ENCODE data around the gene LRFN2.

The LRFN2 gene

GRCh38 chr6:40587240-40588069, at the start of gene LRFN2:
Gene LRFN2 (minus strand): TSS chr6:40587364.
- peak; percentile 78 for DNase-seq (ENCODE audit: low spot score)

DNA sequence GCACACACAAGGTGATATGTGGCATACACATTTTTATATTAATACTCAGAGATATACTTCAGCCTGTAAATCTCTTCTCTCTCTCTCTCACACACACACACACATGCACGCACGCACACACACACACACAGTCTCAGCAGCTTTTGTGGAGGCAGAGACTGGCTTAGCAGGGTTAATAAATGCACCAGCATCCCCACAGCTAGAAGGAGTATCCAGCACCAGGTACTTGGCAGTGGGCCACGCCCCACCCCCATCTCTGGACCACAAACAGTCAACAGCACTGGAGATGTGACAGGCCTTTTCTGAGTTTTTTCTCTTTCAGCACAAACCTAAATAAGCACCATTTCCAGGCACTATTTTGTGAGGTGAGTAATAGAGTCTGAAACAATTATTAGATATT, 47.3 kb upstream of the LRFN2 start:
- DNase-seq (ENCODE audit: low spot score): no peak

DNA sequence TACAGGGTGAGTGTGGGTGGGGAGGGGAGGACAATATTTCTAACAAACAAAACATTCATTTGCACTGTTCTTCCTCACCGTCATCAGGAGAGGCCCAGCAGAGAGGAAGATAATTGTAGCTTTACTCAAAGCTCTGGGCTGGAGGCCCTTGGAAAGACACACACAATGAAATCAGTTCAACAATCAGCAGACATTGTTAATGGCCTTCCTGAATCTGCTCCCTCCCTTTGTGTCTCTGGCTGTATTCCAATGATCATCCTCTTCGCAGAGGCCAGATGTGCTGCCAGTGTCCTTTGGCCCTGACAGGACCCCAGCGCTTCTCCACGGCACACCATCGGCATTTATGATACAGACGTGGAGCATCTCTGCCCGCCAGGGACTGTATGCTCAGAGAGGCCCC, 44.6 kb upstream of the LRFN2 start:
- DNase-seq (ENCODE audit: low spot score): no peak

- DNase-seq (ENCODE audit: low spot score): no peak
Measured at GRCh38 chr6:40630488-40630887, 43.3 kb upstream of the LRFN2 start.

GRCh38 chr6:40630051-40630450, 42.9 kb upstream of the LRFN2 start:
- no peak for DNase-seq (ENCODE audit: low spot score)

DNA sequence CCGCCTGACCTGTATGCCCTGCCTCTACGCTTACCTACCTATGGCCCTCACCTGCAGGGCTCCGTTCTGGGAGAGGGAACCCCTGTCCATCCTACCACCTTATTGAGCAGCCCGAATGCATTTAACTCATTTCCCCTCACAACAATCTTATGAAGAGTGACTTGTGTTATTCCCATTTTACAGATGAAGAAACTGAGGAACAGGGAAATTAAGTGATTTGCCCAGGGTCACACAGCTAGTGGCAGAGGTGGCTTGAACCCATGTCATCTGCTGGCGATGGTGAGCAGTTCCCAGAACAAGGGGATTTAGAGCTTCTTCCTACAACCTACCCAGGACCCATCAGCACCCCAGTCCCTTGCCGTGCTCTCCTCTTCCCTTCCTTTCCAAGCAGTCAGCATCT, 42.3 kb upstream of the LRFN2 start:
- DNase-seq (ENCODE audit: low spot score): no peak

GRCh38 chr6:40627316-40627715, 40.2 kb upstream of the LRFN2 start:
- no peak for DNase-seq (ENCODE audit: low spot score)

DNA sequence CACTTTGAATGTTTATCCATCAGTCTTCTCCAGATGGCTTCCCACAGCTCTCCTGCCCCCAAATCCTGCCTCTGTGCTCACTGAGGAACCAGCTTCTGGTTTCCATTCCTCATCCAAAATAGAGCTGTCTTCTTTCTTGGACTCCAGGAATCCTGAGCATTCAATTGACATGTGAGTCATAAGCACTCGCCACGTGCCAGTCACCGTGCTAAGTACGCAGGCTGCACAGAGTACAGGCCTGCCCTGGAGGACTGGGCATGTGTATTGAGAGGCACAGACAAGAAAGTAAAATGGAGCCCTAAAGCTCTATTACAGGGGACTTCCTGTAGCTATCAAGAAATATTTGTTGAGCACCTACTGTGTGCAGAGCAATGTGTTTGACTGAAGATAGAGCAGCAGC, 39.7 kb upstream of the LRFN2 start:
- DNase-seq (ENCODE audit: low spot score): peak; percentile 1

DNA sequence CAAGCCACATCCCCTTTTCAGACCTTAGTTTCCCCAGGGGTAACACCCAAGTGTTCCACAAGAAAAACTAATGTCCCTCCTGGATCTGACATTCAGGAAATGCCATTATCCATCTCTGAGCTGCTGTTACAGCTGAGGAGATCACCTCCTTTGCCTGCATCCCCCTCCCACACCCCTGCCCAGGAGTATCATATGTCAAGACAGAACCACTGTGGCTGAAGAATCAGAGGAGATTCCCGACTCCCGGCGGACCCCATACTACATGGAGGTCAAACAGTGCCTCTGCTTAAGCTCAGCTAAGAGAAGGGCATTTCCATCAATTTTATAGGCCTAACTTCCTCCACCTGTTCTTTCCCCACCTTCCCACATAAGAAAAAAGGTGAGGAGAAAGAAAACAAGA, 36.8 kb upstream of the LRFN2 start:
- no peak for DNase-seq (ENCODE audit: low spot score)

DNA sequence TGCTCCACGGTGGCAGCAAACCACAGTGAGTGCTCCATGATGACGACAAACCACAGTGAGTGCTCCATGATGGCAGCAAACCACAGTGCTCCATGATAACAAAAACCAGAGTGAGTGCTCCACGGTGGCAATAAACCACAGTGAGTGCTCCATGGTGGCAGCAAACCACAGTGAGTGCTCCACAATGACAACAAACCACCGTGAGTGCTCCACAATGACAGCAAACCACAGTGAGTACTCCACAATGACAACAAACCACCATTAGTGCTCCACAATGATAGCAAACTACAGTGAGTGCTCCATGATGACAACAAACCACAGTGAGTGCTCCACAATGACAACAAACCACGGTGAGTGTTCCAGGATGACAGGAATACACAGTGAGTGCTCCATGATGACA, 36.0 kb upstream of the LRFN2 start:
- DNase-seq (ENCODE audit: low spot score): no peak

GRCh38 chr6:40620574-40621240, 33.5 kb upstream of the LRFN2 start:
- no peak for DNase-seq (ENCODE audit: low spot score)

GRCh38 chr6:40614671-40615070, 27.5 kb upstream of the LRFN2 start:
- no peak for DNase-seq (ENCODE audit: low spot score)

DNA sequence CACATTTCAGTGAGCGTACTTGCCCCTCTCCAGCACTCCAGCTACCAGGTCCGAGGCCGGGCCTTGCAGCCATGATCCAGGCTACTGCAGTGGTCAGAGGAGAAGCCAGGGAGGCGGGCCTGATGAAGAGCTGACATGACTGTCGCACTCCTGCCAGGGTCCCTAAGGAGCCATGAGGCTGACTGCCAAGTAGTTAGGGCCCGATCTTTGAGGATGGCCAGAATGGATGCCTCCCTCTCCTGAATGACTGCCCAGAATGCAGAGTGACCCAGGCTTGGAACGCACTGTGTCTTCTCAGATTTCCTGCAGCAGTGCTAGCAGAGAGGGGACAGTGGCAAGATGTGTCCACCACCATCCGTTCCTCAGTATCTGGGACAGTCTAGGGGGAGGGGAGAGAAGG, 24.7 kb upstream of the LRFN2 start:
- no peak for DNase-seq (ENCODE audit: low spot score)

DNA sequence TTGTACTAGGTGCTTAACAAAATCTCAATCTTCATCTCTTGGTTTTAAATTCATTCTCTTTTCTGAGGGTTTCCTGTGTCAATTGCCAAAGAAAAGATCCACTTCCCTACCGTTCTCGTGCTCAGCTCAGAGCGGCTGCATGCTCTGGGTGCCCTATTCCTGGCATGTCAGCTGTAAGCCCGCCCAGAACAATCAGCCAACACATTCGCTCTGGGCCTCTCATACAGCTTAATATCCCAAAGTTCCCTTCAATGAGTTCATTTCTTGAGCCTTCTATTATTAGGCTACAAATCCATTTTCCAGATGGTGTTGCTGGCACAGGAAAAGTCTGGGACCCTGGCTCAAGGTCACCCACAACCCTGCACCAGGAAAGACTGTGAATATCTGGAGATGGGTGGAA, 24.3 kb upstream of the LRFN2 start:
- no peak for DNase-seq (ENCODE audit: low spot score)

- DNase-seq (ENCODE audit: low spot score): no peak
Measured at GRCh38 chr6:40610229-40610628, 23.1 kb upstream of the LRFN2 start.

DNA sequence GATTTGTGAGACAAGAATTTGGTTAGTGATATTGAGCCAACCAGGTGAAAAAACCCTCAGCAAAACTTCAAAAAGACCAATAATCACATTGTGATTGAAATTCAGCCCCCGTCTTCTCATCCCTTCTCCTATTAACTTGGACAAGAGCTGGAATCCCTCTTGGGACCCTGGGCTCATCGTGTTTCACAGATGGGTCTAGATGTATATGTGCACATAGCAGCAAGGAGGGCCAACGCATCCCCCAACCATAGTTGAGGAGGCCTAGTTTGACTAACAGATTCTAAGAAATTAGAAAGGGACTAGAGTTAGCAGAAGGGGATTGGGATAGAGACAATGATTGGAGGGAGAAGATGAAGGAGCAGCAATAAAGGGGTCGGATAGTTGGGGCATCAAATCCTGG, 19.8 kb upstream of the LRFN2 start:
- DNase-seq (ENCODE audit: low spot score): no peak

GRCh38 chr6:40606526-40606925, 19.4 kb upstream of the LRFN2 start:
- no peak for DNase-seq (ENCODE audit: low spot score)

DNA sequence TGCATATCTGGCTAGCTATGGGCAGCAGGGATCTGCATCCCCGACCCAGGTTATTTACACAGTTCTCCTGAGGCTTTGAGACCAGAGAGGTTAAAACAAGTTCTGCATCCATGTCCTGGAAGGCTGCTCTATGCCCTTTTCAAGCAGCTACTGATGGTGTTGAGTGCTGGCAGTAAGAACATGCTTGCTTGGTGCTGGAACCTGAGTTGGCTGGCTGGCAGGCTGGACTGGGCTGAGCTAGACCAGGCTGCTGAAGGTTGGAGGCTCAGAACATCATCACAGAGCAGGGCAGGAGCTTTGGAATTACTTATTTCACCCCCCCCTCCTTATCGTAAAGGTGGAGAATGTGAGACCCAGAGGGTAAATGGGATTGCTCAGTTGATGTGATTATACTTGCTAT, 16.9 kb upstream of the LRFN2 start:
- no peak for DNase-seq (ENCODE audit: low spot score)

- DNase-seq (ENCODE audit: low spot score): peak; percentile 22
Measured at GRCh38 chr6:40599555-40599954, 12.4 kb upstream of the LRFN2 start.

DNA sequence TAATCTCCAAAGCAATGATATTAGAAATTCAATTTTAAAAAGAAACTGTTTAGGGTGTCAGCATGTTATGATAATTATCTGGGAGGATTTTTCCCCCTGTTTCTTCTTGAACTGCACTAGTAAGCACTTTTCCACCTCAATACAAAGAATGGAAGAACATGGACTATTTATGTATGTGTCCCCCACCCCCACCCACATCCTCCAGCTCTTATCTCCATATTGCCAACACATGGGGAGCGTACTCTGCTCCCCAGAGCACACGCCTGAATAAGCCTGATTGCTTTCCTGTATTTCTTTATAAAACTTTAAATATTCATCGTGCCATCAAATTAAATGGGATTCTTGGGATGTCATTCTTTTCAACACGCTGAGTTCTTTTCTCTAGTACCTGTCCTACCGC, 11.4 kb upstream of the LRFN2 start:
- DNase-seq (ENCODE audit: low spot score): no peak

- DNase-seq (ENCODE audit: low spot score): no peak
Measured at GRCh38 chr6:40597301-40597700, 10.1 kb upstream of the LRFN2 start.

GRCh38 chr6:40588480-40588879, 1.3 kb upstream of the LRFN2 start:
- DNase-seq (ENCODE audit: low spot score): no peak

DNA sequence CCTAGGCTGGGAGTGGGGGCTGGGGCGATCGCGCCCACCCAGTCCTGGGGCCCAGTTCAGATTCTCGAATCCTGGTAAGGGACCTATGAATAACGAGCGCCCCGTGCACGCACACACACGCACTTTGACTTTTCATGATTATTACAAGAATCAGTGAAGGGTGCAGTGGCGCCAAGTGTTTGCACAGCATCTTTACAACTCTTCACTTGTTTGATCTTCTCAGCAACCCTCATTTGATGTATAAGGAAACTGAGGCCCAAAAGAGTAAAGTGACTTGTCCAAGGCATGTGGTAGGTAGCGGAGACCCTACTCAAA, 863 bp upstream of the LRFN2 start:
- DNase-seq (ENCODE audit: low spot score): no peak

Data from kidney tubule cell (primary cell).